ENCODE data around the gene PLPP7.
"Not testable (repeated sequence)": the region's sequence is repeated elsewhere in the genome, so short reads cannot be mapped to it uniquely, and the experiment has no call there.

Gene PLPP7

DNA sequence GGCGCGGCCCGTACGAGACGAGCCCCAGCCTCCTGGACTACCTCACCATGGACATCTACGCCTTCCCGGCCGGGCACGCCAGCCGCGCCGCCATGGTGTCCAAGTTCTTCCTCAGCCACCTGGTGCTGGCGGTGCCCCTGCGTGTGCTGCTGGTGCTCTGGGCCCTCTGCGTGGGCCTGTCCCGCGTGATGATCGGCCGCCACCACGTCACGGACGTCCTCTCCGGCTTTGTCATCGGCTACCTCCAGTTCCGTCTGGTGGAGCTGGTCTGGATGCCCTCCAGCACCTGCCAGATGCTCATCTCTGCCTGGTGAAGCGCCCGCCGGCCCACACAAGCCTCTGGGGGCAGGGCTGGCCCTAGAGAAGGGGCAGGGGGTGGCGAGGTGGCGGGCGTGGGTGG, 18.5 kb downstream of the PLPP7 start:
- no peak for DNase-seq

DNA sequence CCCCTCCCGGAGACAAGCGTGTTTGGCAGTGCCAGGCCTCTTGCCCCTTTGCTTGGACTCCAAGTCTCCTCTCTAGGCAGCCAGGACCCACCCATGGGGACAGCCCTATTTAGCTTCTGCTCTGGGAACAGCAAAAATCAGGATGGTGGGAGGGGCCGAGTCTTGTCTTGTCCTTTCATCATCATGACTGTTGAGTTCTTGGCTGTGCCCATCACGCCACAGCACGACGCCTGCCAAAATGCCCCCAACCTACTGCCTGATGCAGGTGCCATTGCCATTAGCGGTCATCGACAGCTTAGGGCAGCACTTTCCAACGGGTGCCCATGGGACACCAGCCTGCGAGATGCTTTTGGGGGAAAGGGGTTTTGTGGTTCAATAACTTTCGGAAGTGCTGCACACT, 18.9 kb downstream of the PLPP7 start:
- DNase-seq, result no peak

DNA sequence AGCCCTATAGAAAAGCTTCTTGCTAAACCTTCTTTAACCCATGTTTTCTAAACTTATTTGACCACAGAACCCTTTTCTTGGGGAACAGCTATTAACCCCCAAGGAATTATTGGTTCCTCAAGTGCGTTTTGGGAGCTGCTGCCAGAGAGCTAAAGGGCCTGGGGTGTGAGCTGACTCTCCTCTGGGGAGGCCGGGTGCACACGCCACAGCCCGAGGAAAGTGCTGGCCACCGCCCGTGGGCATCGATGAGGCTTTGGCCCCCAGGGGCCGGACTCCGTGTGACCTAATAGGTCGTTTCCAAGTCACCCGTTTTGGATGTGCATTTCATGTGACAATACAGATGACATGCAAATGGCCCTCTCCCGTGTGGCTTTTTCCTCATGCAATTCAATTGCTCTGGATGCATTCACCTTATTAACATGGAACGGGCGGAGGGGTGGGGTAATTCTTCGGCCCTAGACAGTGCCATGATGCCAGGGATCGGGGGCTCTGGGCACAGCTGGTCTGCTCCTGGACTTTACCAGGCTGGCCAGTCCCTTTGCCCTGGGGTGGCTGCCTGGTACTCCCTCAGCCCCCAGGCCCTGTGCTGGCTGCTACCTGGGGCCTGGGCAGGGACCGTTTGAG, 19.5 kb downstream of the PLPP7 start:
- no peak for DNase-seq

DNA sequence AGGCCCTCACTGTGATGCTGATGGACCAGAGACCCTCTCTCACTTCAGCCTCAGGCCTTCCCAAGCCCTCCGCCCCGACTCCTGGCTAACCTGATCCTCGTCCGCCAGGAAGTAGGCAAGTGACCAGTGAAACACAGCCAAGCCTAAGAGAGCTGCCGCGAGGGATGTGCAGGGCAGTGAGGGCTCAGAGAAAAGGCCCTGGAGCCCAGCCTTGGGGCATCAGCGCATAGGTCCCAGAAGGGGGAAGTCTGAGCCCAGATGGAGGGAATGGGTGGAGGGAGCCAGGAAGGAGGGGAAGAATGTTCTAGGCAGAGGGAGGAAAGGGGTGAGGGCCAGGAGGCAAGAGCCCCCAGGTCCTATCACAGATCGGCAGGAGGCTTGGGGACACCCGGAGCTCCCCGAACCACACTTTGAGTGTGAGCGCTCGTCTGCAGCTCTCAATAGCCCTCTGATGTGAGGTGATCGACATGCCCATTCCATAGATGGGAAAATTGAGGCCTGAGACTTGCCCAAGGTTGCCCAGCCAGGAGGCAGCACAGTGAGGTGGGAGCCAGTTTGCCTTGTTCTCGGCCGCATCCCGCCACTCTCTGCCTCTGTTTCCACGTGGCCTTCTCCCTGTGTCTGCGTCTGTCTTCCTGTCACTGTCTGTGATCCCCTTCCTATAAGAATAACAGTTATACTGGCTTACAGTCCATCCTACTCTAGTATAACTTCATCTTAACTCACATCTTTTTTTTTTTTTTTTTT, 20.2 kb downstream of the PLPP7 start:
- DNase-seq, result no peak

DNA sequence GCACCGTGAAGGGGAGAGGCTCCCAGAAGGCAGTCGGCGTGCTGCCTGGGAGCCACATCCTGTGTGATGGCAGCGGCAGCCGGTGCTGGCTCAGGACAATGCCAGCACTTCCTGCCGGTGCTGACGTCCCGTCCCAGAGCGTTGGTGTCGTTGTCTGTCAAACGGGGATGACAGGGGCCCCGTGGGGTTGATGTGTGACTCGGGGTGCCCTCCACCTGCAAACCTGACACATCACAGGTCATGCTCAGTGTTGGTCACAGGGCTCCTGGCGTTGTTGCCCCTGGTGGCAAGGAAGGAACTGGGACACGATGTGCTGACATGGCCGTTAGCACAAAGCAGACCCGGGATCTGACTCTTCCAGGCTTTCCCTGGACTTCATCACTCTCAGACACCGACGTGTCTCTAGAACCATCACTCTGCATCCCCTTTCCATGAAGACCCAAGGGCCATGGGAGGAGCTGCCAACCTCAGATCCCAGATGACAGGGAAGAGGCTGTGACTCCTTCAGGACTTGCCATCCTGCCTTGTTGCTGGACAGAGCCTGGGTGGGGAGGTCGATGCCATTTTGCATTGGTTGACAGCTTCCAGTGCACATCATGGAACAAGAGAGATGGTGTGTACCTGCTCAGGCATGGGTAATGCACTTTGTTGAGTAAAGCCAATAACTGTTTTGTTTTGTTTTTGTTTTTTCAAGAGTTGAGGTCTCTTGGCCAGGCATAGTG, 21.5 kb downstream of the PLPP7 start:
- DNase-seq, result peak; percentile 78

DNA sequence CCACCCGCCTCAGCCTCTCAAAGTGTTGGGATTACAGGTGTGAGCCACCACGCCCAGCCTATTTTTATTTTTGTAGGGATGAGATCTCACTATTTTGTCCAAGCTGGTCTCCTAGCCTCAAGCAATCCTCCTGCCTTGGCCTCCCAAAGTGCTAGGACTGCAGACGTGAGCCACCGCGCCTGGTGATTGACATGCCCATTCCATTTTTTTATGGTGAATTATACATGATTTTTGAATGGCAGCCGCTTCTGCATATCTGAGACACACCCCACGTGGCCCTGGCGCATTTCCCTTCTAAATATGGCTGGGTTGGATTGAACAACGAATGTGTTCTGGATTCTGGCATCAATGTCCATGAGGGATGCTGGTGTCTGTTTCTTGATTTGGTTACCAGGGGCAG, 22.7 kb downstream of the PLPP7 start:
- DNase-seq, result no peak

DNA sequence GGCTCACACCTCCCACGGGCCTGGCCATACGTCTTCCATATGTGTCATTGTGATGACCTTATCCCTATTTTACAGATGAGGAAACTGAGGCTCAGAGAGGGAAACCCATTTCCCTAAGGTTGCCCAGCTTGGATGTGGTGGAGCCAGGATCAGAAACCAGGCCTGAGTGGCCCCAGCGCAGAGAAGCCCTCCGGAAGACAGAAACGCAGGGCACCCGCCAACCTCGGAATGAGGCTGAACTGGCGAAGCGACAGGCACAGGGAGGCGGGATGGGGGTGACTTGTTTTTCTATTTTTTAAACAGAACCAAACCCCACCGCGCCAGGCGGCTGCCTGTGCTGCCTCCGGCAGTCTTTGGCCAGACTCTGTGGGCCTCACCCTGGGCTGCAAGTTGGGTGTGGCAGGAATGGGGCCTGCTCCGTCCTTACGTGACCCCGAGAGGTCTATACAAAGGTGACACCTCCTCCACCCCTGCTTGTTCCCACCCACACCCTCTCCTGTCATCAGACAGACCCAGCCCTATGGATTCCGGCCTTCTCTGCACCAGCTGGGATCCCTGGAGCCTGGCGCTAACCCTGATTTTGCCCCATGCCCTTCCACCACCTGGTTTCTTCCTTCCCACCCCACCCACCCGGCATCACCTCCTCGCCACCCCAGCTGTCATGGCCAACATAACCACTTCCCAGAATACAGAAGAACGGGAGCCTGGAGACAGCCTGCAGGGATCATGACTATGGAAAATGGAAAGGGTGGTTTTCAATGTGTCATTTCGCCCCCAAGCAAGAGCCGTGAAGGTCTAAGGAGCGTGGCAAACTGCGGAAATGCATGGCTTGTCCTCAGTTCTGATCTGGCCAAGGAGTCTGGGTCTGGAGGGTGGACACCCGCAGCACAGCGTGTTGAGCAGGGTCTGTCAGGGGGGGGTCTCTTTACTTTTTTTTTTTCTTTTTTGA, 23.6 kb downstream of the PLPP7 start:
- no peak for DNase-seq

DNA sequence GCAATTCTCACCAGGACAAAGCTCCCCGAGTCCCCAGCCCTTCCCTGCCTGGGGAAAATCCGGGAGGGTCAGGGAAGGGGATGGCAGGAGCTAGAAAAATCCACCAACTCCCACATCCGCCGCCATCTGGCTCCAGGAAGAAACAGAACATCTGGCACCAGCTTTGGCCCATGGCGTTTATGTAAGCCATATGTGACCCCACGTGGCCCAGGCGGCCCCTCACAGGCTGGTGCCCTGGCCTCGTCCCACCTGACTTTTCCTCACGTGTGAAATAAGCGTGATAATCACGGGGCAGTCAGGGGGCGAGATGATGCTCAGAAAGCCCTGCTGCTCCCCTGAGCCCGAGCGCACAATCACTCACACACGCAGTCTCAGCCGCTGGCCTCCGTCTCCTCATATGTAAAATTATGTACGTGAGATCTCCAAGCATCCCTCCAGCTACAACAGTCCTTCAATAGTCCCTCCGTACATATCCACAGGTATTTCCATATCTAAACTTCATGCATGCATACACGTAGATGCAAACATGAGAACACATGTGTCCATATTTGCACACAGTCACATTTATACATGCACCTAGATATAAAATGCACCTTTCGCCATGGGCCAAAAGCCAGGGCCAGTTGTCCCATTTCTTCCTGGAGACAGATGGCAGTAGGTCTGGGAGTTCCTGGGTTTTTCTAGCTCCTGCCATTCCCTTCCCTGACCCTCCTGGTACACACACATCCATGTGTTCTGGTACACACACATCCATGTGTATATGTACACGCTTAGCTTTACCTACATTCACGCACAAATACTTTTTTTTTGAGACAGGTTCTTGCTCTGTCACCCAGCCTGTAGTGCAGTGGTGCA, 28.9 kb downstream of the PLPP7 start:
- DNase-seq, result no peak

DNA sequence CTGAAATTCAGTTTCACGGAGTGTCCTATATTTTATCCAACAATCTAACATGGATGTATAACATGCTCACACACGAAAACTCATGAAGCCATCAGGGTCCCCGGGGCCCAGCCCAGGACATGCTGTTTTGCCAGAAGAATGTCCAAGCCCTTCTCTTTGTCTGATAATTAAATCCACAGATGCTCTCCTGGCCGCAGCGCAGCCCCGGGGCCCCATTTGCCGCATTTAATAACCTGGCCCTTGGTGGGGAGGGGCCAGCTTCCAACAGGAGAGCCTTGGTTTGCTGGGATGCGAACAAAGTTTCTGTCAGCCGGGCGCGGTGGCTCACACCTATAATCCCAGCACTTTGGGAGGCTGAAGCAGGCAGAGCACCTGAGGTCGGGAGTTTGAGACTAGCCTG, 30.0 kb downstream of the PLPP7 start:
- no peak for DNase-seq

DNA sequence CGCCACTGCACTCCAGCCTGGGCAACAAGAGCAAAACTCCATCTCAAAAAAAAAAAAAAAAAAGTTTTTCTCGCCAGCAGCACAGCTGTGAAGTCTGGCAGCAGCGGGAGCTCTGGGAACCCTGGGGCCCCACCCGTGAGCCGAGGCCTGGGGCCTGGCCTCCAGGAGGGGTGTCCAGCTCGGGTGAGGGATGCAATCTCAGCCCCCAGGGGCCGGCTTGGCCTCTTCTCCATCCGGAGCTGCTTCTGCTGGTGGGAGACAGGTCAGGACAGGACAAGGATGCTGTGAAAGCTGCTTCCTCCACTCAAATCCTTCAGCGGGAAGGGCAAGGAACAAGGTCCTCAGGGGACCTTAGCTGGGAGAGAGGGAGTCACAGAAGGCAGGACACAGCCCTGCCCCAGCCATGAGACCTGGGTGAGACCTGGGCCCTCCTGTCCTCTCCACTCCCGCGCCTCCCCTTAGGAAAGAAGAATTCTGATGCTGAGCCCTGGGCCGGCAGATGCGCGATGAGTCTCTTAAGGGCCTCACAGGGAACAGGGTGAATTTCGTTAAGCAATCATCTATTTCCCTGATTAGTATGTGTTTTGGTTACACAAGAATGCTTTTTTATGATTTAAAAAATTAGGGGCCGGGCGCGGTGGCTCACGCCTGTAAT, 30.6 kb downstream of the PLPP7 start:
- DNase-seq, result no peak

DNA sequence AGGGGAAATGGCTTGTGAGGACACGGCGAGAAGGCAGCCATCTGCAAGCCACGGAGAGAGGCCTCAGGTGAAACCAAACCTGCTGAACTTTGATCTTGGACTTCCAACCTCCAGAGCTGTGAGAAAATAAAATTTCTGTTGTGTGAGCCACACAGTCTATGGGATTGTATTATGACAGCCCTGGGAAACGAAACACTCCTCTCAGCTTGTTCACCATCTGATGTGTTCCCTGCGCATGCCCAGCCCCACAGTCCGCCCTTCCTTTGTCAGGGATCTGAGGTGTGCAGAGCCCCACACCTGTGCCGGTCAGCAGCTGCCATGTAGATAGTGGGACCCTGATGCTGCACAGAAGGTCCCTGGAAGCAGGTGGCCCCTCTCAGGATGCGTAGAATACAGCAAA, 34.1 kb downstream of the PLPP7 start:
- DNase-seq, result no peak

DNA sequence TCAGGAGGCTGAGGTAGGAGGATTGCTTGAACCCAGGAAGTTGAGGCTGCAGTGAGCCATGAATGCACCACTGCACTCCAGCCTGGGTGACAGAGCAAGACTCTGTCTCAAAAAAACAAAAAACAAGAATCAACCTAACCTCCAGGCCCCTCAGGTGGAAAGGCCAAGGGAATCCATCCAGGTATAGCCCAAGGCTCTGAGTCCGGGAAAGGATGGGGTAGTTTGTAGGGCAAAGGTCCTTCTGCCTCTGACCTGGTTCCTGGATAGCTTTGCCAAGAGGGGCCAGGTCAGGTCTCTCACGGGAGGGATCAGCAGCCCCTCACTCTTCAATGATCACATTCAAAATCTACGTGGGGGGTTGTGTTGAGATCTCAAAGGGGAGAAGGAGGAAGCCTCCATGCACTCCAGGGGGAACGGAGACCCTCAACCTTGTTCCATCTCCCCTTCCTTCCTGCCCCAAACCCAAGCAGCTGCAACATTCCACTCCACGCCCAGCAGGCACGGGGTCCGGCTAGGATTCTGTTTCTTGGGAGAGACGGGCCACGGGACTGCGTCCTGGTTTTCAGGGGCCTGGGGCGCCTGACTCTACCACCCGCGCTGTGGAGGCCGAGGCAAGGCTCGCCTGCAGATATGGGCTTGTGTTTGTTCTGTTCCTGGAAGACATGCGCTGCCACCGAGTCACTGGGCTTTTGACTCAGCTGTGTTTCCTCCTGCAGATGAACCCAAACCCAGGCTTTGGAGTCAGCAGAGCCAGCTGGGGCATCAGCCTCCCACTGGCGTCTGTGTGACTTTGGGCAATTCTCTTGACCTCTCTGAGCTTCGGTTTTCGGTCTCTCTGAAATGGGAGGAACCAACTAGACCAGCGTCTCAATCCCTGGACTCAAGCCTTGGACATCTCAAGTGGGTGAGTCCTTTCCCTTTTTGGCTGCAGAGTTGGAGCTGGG, 35.5 kb downstream of the PLPP7 start:
- no peak for DNase-seq

DNA sequence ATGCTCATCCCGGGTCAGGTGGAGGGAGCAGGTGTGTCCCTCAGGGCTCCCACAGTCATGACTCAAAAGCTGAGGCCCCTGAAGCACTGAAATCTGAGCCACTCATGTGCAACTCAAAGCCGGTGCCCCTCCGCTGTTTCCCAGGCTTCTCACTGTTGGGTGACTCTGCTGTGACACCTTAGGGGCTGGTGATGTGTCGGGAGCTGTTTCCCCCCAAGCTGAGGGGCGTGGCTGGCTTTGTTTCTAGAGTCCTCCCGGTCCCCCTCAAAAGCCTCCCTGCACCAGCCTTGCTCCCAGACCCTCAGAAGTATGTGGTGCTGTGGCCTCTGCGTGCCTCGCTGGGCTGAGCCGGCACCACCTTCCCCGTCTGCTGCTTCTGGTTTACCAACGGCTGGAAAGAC, 39.7 kb downstream of the PLPP7 start:
- DNase-seq, result no peak

DNA sequence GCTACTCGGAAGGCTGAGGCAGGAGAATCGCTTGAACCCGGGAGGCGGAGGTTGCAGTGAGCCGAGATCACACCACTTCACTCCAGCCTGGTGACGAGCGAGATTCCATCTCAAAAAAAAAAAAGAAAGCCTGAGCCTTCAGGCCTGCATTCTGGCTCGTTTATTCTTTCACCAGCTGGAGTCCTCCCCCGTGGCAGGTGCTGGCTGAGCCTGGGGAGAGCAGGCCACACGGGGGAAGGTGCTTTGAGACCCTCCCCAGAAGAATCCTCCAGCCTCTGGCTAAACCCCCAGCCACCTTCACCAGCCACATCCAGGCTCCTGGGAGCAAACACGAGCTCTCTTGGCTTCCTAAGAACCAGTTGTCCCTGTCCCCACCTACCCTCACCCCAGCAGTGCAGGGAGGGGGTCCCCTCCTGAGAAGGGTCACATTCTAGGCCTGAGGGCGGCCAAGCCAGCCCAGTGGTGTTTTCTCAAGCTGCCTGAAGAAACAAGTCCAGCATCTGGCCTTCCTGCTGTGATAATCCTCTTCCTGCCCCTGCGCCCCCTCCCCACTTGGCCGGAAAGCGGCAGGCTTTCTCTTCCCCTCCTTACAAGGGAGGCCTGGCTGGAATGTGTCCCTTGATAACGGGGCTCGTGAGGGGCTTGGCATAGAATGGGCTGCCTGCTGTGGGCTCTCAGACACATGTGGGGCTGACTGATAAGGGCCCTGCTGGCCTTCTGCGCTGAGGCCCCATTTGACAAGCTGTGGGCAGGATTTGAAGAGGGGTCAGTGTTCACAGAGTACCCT, 41.5 kb downstream of the PLPP7 start:
- no peak for DNase-seq

DNA sequence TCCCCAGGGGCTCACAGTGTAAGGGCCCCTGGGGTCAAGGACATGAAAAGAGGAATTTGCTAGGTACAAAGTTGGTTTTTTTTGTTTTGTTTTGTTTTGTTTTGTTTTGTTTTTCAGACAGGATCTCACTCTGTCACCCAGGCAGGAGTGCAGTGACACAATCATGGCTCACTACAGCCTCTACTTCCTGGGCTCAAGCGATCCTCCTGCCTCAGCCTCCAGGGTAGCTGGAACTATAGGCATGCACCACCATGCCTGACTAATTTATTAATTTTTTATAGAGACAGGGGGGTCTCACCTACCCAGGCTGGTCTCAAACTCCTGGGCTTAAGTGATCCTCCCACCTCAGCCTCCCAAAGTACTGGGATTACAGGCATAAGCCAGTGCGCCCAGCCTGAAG, 42.5 kb downstream of the PLPP7 start:
- not testable (repeated sequence) for DNase-seq

DNA sequence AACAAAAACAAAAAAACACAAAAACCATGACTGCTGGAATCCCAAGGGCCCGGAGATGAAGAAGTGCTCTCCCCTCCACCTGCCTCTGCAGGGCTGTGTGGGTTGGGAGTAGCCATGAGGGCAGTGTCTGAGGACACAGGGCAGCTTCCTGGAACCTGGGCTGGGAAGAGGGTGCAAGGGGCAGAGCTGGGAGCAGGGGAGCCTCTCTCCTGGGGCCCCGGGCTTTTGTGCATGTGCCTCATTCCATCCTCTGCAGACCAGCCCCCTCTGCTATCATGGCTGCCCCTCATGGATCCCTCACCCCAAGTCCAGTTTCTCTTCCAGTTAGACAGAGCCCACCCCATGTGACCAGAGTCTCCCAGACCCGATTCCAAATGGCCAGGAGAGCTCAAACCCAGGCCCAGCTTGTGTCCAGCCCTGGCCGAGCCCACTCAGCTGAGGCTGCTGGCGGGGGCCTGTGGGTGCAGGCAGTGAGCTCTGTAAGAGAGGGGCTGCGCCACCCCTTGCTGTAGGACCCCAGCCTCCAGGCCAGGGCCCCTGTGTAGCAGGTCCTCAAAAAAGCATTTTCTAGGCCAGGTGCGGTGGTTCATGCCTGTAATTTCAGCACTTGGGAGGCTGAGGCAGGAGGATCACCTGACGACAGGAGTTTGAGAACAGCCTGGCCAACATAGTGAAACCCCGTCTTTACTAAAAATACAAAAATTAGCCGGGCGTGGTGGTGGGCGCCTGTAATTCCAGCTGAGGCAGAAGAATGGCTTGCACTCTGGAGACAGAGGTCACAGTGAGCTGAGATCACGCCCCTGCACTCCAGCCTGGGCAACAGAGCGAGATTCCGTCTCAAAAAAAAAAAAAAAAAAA, 44.5 kb downstream of the PLPP7 start:
- no peak for DNase-seq

DNA sequence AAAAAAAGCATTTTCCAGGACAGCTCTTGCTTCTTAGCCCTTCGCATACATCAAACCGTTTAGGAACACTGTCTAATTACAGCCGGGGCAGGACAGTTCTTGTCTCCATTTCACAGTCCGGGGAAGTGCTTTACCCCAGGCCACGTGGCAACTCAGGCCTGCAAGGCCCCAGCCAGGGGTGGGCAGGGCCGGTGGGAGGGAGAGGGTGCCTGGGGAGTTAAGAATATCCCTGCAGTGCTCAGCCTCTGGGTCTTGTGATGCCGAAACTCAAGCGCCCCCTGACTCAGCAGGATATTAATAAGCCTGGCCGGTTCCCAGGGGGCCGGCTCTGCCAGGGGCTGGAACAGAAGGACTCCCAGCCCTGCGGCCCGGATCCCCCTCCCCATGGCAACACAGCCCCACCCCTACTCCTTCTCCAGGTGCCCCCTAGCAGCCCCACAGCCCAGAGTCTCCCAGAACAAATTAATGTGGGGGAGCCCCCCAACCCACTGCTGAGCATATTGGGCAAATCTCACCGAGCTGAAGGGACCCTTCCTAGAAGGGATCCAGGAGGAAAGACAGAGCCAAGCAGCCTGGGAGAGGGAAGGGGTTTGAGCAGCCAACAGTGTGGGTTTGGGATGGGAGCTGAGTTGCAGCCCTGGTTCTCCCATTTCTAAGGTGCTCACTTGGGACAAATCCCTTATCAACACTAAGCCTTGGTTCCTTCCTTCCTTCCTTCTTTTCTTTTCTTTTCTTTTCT, 45.3 kb downstream of the PLPP7 start:
- DNase-seq, result no peak

DNA sequence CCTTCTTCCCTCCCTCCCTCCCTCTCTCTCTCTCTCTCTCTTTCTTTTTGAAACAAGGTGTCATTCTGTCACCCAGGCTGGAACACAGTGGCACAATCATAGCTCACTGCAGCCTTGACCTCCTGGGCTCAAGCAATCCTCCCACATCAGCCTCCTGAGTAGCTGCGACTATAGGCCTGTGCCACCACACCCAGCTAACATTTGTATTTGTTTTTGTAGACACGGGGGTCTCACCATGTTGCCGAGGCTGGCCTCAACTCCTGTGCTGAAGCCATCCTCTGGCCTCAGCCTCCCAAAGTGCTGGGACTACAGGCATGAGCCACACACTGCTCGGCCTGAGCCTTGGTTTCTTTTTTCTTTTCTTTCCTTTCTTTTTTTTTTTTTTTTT, 45.8 kb downstream of the PLPP7 start:
- DNase-seq, result no peak
